ENCODE data around the gene CAB39. TPM values are rescaled to one million over a fixed set of nuclear protein-coding genes. Genes with fewer than 3 reads are reported as not detected.
A peak's percentile ranks its signal among the peaks of the same experiment; 100 is the strongest.

CAB39 gene
- total RNA-seq, 1 experiment from 2014 or later = 91.7 TPM

GRCh38 chr2:230716588-230716987 lies 3.9 kb downstream of the CAB39 start:
- ChIA-PET POLR2A (interaction anchor here (0.7 to 7.5 kb wide), 9 partner anchors 10 to 893 kb away, joined by 3 to 138 read pairs (median 4); no protein-coding TSS in a partner anchor), CTCF (interaction anchor here (0.6 to 1.4 kb wide), 3 partner anchors 82 to 121 kb away, joined by 3 to 7 read pairs (median 4); no protein-coding TSS in a partner anchor)
- TF ChIP-seq CTCF (IDR thresholded peaks at IDR 0.05; ENCODE audit: unreplicated experiment) = no peak
- intact Hi-C loops (cut with micrococcal nuclease) = no loop called here
- DNase-seq (ENCODE audit: unreplicated experiment) = no peak
- Mint-ChIP-seq H3K27ac (ENCODE audit: low read depth, unreplicated experiment) (no peak overlapping the region), H3K36me3 (ENCODE audit: insufficient read depth, unreplicated experiment) (peaks cover 6% of the 10 kb centered on the region), H3K4me3 (ENCODE audit: unreplicated experiment) (no peak overlapping the region), H3K27me3 (ENCODE audit: insufficient read depth, unreplicated experiment) (no peaks in the 10 kb centered on the region), H3K4me1 (ENCODE audit: insufficient read depth, unreplicated experiment) (peaks cover 41% of the 10 kb centered on the region), H3K9me3 (ENCODE audit: unreplicated experiment) (no peaks in the 10 kb centered on the region)
- no TSS peak for BruUV-seq (replicated peaks)

GRCh38 chr2:230717600-230717999 lies 5.0 kb downstream of the CAB39 start:
- H3K36me3 Mint-ChIP-seq (ENCODE audit: insufficient read depth, unreplicated experiment) = peaks cover 6% of the 10 kb centered on the region
- no TSS peak for BruUV-seq (replicated peaks)
- CTCF ChIA-PET = interaction anchor here (1.0 to 1.4 kb wide), 3 partner anchors 44 to 100 kb away, joined by 4 to 7 read pairs (median 4); no protein-coding TSS in a partner anchor

GRCh38 chr2:230719340-230719739 lies 6.7 kb downstream of the CAB39 start:
- CTCF ChIA-PET = no interaction called here
- peaks cover 9% of the 10 kb centered on the region for H3K36me3 Mint-ChIP-seq (ENCODE audit: insufficient read depth, unreplicated experiment)

More at GRCh38 chr2:230717600-230717999, 5.0 kb downstream of the CAB39 start:
- Mint-ChIP-seq H3K4me3 (ENCODE audit: unreplicated experiment) (no peak overlapping the region), H3K9me3 (ENCODE audit: unreplicated experiment) (no peaks in the 10 kb centered on the region), H3K27ac (ENCODE audit: low read depth, unreplicated experiment) (peak overlapping the region; percentile 44), H3K4me1 (ENCODE audit: insufficient read depth, unreplicated experiment) (peaks cover 45% of the 10 kb centered on the region), H3K27me3 (ENCODE audit: insufficient read depth, unreplicated experiment) (no peaks in the 10 kb centered on the region)
- intact Hi-C loops (cut with micrococcal nuclease) = no loop called here
- DNase-seq (ENCODE audit: unreplicated experiment) = no peak
- no peak for TF ChIP-seq CTCF (IDR thresholded peaks at IDR 0.05; ENCODE audit: unreplicated experiment)
- POLR2A ChIA-PET = interaction anchor here (1.3 to 7.5 kb wide), 6 partner anchors 14 to 76 kb away, joined by 3 to 138 read pairs (median 6); no protein-coding TSS in a partner anchor

GRCh38 chr2:230721712-230722111 lies 9.1 kb downstream of the CAB39 start:
- no peaks in the 10 kb centered on the region for H3K9me3 Mint-ChIP-seq (ENCODE audit: unreplicated experiment)
- peaks cover 27% of the 10 kb centered on the region for H3K36me3 Mint-ChIP-seq (ENCODE audit: insufficient read depth, unreplicated experiment)
- CTCF ChIA-PET = interaction anchor here (0.6 to 1.2 kb wide), 4 partner anchors 9 to 77 kb away, joined by 3 to 4 read pairs (median 3); no protein-coding TSS in a partner anchor
- H3K4me3 Mint-ChIP-seq (ENCODE audit: unreplicated experiment) = peak overlapping the region; percentile 37
- DNase-seq (ENCODE audit: unreplicated experiment) = peak; percentile 30
- H3K27me3 Mint-ChIP-seq (ENCODE audit: insufficient read depth, unreplicated experiment) = no peaks in the 10 kb centered on the region
- POLR2A ChIA-PET = interaction anchor here (1.0 to 2.6 kb wide), 6 partner anchors 9 to 75 kb away, joined by 3 to 20 read pairs (median 5); partner anchors contain the start of gene CAB39
- H3K4me1 Mint-ChIP-seq (ENCODE audit: insufficient read depth, unreplicated experiment) = peaks cover 31% of the 10 kb centered on the region
- H3K27ac Mint-ChIP-seq (ENCODE audit: low read depth, unreplicated experiment) = peak overlapping the region; percentile 73
- no peak for TF ChIP-seq CTCF (IDR thresholded peaks at IDR 0.05; ENCODE audit: unreplicated experiment)
- BruUV-seq (replicated peaks) = no TSS peak
- intact Hi-C loops (cut with micrococcal nuclease) = no loop called here

More at GRCh38 chr2:230719340-230719739, 6.7 kb downstream of the CAB39 start:
- TF ChIP-seq CTCF (IDR thresholded peaks at IDR 0.05; ENCODE audit: unreplicated experiment) = no peak
- H3K27me3 Mint-ChIP-seq (ENCODE audit: insufficient read depth, unreplicated experiment) = no peaks in the 10 kb centered on the region
- intact Hi-C loops (cut with micrococcal nuclease) = no loop called here
- BruUV-seq (replicated peaks) = no TSS peak
- peaks cover 45% of the 10 kb centered on the region for H3K4me1 Mint-ChIP-seq (ENCODE audit: insufficient read depth, unreplicated experiment)
- no peak overlapping the region for H3K4me3 Mint-ChIP-seq (ENCODE audit: unreplicated experiment)
- DNase-seq (ENCODE audit: unreplicated experiment) = no peak
- H3K9me3 Mint-ChIP-seq (ENCODE audit: unreplicated experiment) = no peaks in the 10 kb centered on the region
- POLR2A ChIA-PET = interaction anchor here (1.0 kb wide), 1 partner anchor 79 kb away, joined by 3 read pairs; no protein-coding TSS in a partner anchor
- H3K27ac Mint-ChIP-seq (ENCODE audit: low read depth, unreplicated experiment) = peak overlapping the region; percentile 73
